H1 (cell line): ENCODE data around the gene SP4. TPM values are rescaled to one million over a fixed set of nuclear protein-coding genes. Genes with fewer than 3 reads are reported as not detected.

Source experiments
- CTCF ChIA-PET: fragments of 300-600 bp; sonication (Branson Sonifier 250); formaldehyde crosslinking; loops from one replicate; lab custom pipeline; 2021; ENCODE audit not compliant: partially characterized antibody; lab: Charles Lee
- POLR2A ChIA-PET: fragments of 300-600 bp; sonication (Branson Sonifier 250); formaldehyde crosslinking; loops from one replicate; lab custom pipeline; 2021; ENCODE audit warnings: inconsistent platforms; ENCODE audit not compliant: partially characterized antibody; lab: Charles Lee
- DNase-seq, 2 experiments: peaks; one replicate each; pipeline versions ENCODE4 v3.0.0 to v3.0.0-alpha.2; 2010 to 2022; ENCODE audit warnings: low spot score in 2 of 2, low read depth in 1 of 2, mixed read lengths in 1 of 2
- FAIRE-seq: peaks from 2 replicates; lab custom pipeline; 2011; peaks lifted over from hg19 to GRCh38; lab: Jason Lieb, UNC
- H2AFZ ChIP-seq: 2 replicates; pipeline ENCODE4 v1.8.1; 2012; ENCODE audit warnings: low read length, inconsistent platforms
- H2AK5ac ChIP-seq: 2 replicates; pipeline ENCODE4 v1.6.1; 2013; ENCODE audit warnings: low read depth, low read length
- H2BK120ac ChIP-seq: replicated peaks from 2 replicates; pipeline ENCODE3; 2013; ENCODE audit warnings: low read depth, low read length, inconsistent platforms
- H2BK12ac ChIP-seq: 2 replicates; pipeline ENCODE4 v1.6.1; 2013; ENCODE audit warnings: low read depth, low read length
- H2BK15ac ChIP-seq: 2 replicates; pipeline ENCODE4 v1.6.1; 2013; ENCODE audit warnings: low read length
- H2BK20ac ChIP-seq: 2 replicates; pipeline ENCODE4 v1.6.1; 2013; ENCODE audit warnings: low read length
- H2BK5ac ChIP-seq: 2 replicates; pipeline ENCODE4 v1.6.1; 2013; ENCODE audit warnings: low read depth, low read length
- H3K14ac ChIP-seq: 2 replicates; pipeline ENCODE4 v1.6.1; 2013; ENCODE audit warnings: inconsistent platforms; ENCODE audit not compliant: insufficient read length
- H3K18ac ChIP-seq: 2 replicates; pipeline ENCODE4 v1.6.1; 2013; ENCODE audit warnings: low read length; ENCODE audit errors: extremely low read depth
- H3K23ac ChIP-seq: 2 replicates; pipeline ENCODE4 v1.6.1; 2013; ENCODE audit warnings: inconsistent platforms; ENCODE audit not compliant: insufficient read length
- H3K23me2 ChIP-seq: 2 replicates; pipeline ENCODE4 v1.6.1; 2013; ENCODE audit warnings: low read depth, low read length
- H3K27ac ChIP-seq: 2 replicates; pipeline ENCODE4 v1.6.1; 2011; ENCODE audit warnings: low read depth, low read length, inconsistent platforms
- H3K27me3 ChIP-seq, 4 experiments: replicated peaks in 1 of 4; 1 replicate in 1 of 4; 2 replicates in 3 of 4; pipeline versions ENCODE4 v1.6.1 to v1.8.1; 2011 to 2013; ENCODE audit warnings: low read length in 3 of 4, mild to moderate bottlenecking in 3 of 4, inconsistent platforms in 2 of 4, mixed read lengths in 2 of 4, moderate library complexity in 1 of 4; ENCODE audit not compliant: control insufficient read depth in 3 of 4, insufficient read depth in 3 of 4; ENCODE audit errors: extremely low read depth in 1 of 4
- H3K36me3 ChIP-seq, 4 experiments: 2 replicates each; pipeline versions ENCODE4 v1.6.1 to v1.8.1; 2011 to 2013; ENCODE audit warnings: mild to moderate bottlenecking in 4 of 4, low read length in 3 of 4, moderate library complexity in 2 of 4, control low read depth in 1 of 4, inconsistent platforms in 1 of 4; ENCODE audit not compliant: insufficient read depth in 4 of 4, control insufficient read depth in 2 of 4
- H3K4ac ChIP-seq: replicated peaks from 2 replicates; pipeline ENCODE3; 2013; ENCODE audit warnings: low read length, low read depth, mixed read lengths, inconsistent platforms; ENCODE audit not compliant: insufficient read length
- H3K4me1 ChIP-seq, 4 experiments: replicated peaks in 1 of 4; 1 replicate in 1 of 4; 2 replicates in 3 of 4; pipeline versions ENCODE4 v1.6.1 to v1.8.1; 2011 to 2013; ENCODE audit warnings: low read length in 3 of 4, inconsistent platforms in 2 of 4, mixed read lengths in 1 of 4; ENCODE audit not compliant: insufficient read depth in 4 of 4, control insufficient read depth in 3 of 4
- H3K4me2 ChIP-seq, 2 experiments: 2 replicates each; pipeline versions ENCODE4 v1.6.1 to v1.8.1; 2011 to 2013; ENCODE audit warnings: low read depth in 2 of 2, low read length in 2 of 2, control low read depth in 1 of 2, inconsistent platforms in 1 of 2, mild to moderate bottlenecking in 1 of 2; ENCODE audit not compliant: insufficient read depth in 1 of 2
- H3K4me3 ChIP-seq, 4 experiments: fragments of 200-600, 300-600 bp in 1 of 4; sonication (generic), shearing (Covaris generic), sonication (Bioruptor Twin) in 1 of 4; 2 replicates each; pipeline versions ENCODE4 v1.5.1 to v1.8.1; 2011 to 2016; ENCODE audit warnings: low read length in 4 of 4, low read depth in 3 of 4, control low read depth in 2 of 4, inconsistent platforms in 2 of 4, mild to moderate bottlenecking in 2 of 4, mixed read lengths in 1 of 4, moderate library complexity in 1 of 4; ENCODE audit not compliant: insufficient read depth in 2 of 4; ENCODE audit errors: extremely low read depth in 1 of 4
- H3K56ac ChIP-seq: replicated peaks from 2 replicates; pipeline ENCODE3; 2013; ENCODE audit warnings: low read depth, mild to moderate bottlenecking, mixed read lengths, low read length, inconsistent platforms; ENCODE audit not compliant: insufficient read length
- H3K79me1 ChIP-seq: 2 replicates; pipeline ENCODE4 v1.6.1; 2013; ENCODE audit warnings: low read depth, low read length, control low read depth
- H3K79me2 ChIP-seq, 2 experiments: 2 replicates each; pipeline versions ENCODE4 v1.6.1 to v1.8.1; 2012 to 2013; ENCODE audit warnings: low read length in 2 of 2, mild to moderate bottlenecking in 2 of 2, inconsistent platforms in 1 of 2; ENCODE audit not compliant: insufficient read depth in 2 of 2, control insufficient read depth in 1 of 2
- H3K9ac ChIP-seq, 4 experiments: replicated peaks in 1 of 4; 1 replicate in 1 of 4; 2 replicates in 3 of 4; pipeline versions ENCODE4 v1.6.1 to v1.8.1; 2011 to 2013; ENCODE audit warnings: low read depth in 3 of 4, low read length in 3 of 4, control low read depth in 2 of 4, mild to moderate bottlenecking in 2 of 4, moderate library complexity in 2 of 4, inconsistent platforms in 1 of 4; ENCODE audit errors: extremely low read depth in 1 of 4
- H3K9me3 ChIP-seq, 2 experiments: 2 replicates each; pipeline versions ENCODE4 v1.6.1 to v1.8.1; 2012 to 2013; ENCODE audit warnings: mild to moderate bottlenecking in 2 of 2, moderate library complexity in 2 of 2, control low read depth in 1 of 2, inconsistent platforms in 1 of 2, low read depth in 1 of 2, low read length in 1 of 2, mixed read lengths in 1 of 2; ENCODE audit not compliant: insufficient read depth in 2 of 2
- H4K20me1 ChIP-seq, 2 experiments: replicated peaks in 1 of 2; 2 replicates each; pipeline versions ENCODE3 to v1.8.1; 2011 to 2013; ENCODE audit warnings: inconsistent platforms in 2 of 2, low read length in 2 of 2, mild to moderate bottlenecking in 1 of 2; ENCODE audit not compliant: insufficient read depth in 2 of 2, control insufficient read depth in 1 of 2
- H4K5ac ChIP-seq: 2 replicates; pipeline ENCODE4 v1.6.1; 2013; ENCODE audit warnings: low read length, low read depth, mixed read lengths, inconsistent platforms; ENCODE audit not compliant: insufficient read length
- H4K8ac ChIP-seq: 2 replicates; pipeline ENCODE4 v1.8.0; 2013; ENCODE audit warnings: mild to moderate bottlenecking, moderate library complexity, low read length, inconsistent platforms; ENCODE audit not compliant: insufficient read depth; ENCODE audit errors: extremely low read depth
- H4K91ac ChIP-seq: replicated peaks from 2 replicates; pipeline ENCODE3; 2013; ENCODE audit warnings: low read length, mixed read lengths, inconsistent platforms; ENCODE audit not compliant: insufficient read length
- EP300 ChIP-seq, 2 experiments: IDR thresholded peaks; 1 replicate in 1 of 2; 2 replicates in 1 of 2; pipeline ENCODE4 v1.6.1; 2011 to 2012; ENCODE audit warnings: low read depth in 2 of 2, low read length in 2 of 2, mild to moderate bottlenecking in 2 of 2, borderline replicate concordance in 1 of 2, inconsistent platforms in 1 of 2, moderate library complexity in 1 of 2
- FOSL1 ChIP-seq: IDR thresholded peaks from 2 replicates; pipeline ENCODE4 v1.6.1; 2011; ENCODE audit warnings: mild to moderate bottlenecking, low read depth, low read length, moderate library complexity; ENCODE audit not compliant: insufficient read depth
- GTF2F1 ChIP-seq: IDR thresholded peaks from 2 replicates; pipeline ENCODE4 v1.6.1; 2012; ENCODE audit warnings: low read depth, low read length, improper control_type of control experiment, borderline replicate concordance
- JUN ChIP-seq: IDR thresholded peaks from 2 replicates; pipeline ENCODE4 v1.6.1; 2011; ENCODE audit warnings: low read depth, mild to moderate bottlenecking, improper control_type of control experiment, low read length
- MAFK ChIP-seq: IDR thresholded peaks from 2 replicates; pipeline ENCODE4 v1.6.1; 2012; ENCODE audit warnings: low read depth, mild to moderate bottlenecking, improper control_type of control experiment, low read length
- SIX5 ChIP-seq: IDR thresholded peaks from 2 replicates; pipeline ENCODE4 v1.6.1; 2011; ENCODE audit warnings: mild to moderate bottlenecking, low read depth, low read length
- SUZ12 ChIP-seq: fragments of 200-600 bp; sonication (generic); IDR thresholded peaks from 2 replicates; pipeline ENCODE4 v1.6.1; 2012; ENCODE audit warnings: mild to moderate bottlenecking, inconsistent platforms, low read length, moderate library complexity, mixed read lengths
- WGBS, 2 experiments: shearing (Covaris generic) in 1 of 2; methylation state at CpG; one replicate each; pipeline versions ENCODE4 v1.1.6 to v1.1.7; 2013 to 2015; ENCODE audit warnings: low lambda C conversion rate in 2 of 2, mixed read lengths in 2 of 2, inconsistent platforms in 1 of 2, low coverage in 1 of 2, missing lambda C conversion rate in 1 of 2; ENCODE audit not compliant: insufficient replicate concordance in 2 of 2, insufficient coverage in 1 of 2, insufficient read length in 1 of 2; ENCODE audit errors: extremely low coverage in 1 of 2, missing lambda C conversion rate in 1 of 2; 5-methylcytosine and 5-hydroxymethylcytosine counted together
- polyA plus RNA-seq, 7 experiments: library from polyadenylated mRNA; depleted of rRNA in 3 of 7; stranded (reverse) in 5 of 7; unstranded in 2 of 7; fragments of >200 nt in 5 of 7; fragments of 200-250 nt in 2 of 7; gene quantifications; 1 replicate in 5 of 7; 2 replicates in 1 of 7; 4 replicates in 1 of 7; pipeline versions ENCODE4 v1.2.1 to v1.2.3, GENCODE V29; 2011 to 2013; ENCODE audit warnings: missing spikeins in 2 of 7, mixed read lengths in 2 of 7
- total RNA-seq: library from RNA; stranded (reverse); fragmentation: NEBNext Ultra II Directional; extraction: Animal tissue kit (Norgen Biotek cat#: 25700); gene quantifications from 2 replicates; pipeline ENCODE4 v1.2.1, GENCODE V29; 2021
- TF ChIP-seq, protein P1 (sequence below): IDR thresholded peaks from 2 replicates; pipeline ENCODE4 v1.6.1; 2011; ENCODE audit warnings: low read depth, mild to moderate bottlenecking, low read length; ENCODE audit not compliant: insufficient read depth
- TF ChIP-seq, protein P2 (sequence below): IDR thresholded peaks from 2 replicates; pipeline ENCODE4 v1.6.1; 2012; ENCODE audit warnings: inconsistent platforms

Gene SP4
- total and polyA plus RNA-seq, 2 of the 8 experiments (the other 6 are each of a cell fraction or from before 2014, with no cell fraction given) = 10.0 to 24.0 TPM

DNA sequence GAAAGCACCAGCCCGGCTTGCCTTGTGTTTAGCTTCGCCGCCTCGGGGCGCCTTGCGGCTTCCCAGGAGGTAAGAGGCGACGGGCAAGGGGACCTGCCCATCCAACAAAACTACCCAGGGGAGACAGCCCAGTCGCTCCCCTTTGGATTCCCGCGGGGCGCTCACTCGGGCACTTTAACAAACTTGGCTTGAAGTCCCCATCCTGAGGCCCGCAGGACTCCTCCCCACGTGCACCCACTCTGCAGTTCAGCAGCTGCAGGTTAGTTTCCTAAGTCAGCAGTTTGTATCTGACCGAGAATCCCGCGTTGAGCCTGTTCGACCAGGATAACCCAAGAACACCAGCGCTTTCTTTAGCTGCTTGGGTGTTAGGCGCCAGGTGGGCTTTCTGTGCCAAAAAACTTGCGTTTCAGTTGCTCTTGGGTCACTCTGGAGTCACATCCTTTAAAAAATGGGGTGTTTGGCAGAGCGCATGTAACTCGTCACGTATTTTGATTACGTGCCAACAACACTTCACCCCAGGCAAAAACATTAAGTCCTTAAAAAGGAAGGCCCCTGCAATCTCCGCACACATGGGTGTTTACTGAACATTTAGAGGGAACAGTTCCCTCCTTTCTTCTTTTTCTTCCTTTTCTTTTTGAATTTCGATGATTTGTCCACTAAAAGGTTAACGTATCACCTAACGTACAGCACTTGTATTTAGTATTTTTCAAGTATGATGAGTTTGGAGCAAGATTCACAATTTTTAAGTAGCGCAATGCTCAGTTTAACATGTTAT is 115.8 kb downstream of the SP4 start:
- FAIRE-seq (no peak), DNase-seq (no peak)
- Histone ChIP-seq H3K4ac (no peak overlapping the region), H3K4me2 (peak overlapping the region; percentile 82 to 92), H3K14ac (no peak overlapping the region), H3K27ac (no peak overlapping the region), H4K91ac (no peak overlapping the region), H3K56ac (peak overlapping the region; percentile 19), H3K4me1 (peaks cover 0 to 13% (median 9%) of the 10 kb centered on the region in 4 experiments; a peak in 5 of 7 replicates), H2BK12ac (0 out of 2 replicates have a peak overlapping the region, but pooled peaks have one; percentile 11), H3K9me3 (no peaks in the 10 kb centered on the region), H3K23ac (no peak overlapping the region), H3K18ac (peak overlapping the region; percentile 84), H4K8ac (peak overlapping the region; percentile 66; the same call in 1 of the 2 replicates), H3K9ac (peak overlapping the region in 3 of 4 experiments; percentile 16 to 60 (median 18); a peak in 4 of 7 replicates), H3K79me2 (no peaks in the 10 kb centered on the region), H3K36me3 (peaks cover 0 to 5% (median 0%) of the 10 kb centered on the region in 4 experiments; a peak in 2 of 8 replicates), H3K79me1 (no peaks in the 10 kb centered on the region), H2BK20ac (no peak overlapping the region), H3K27me3 (peaks cover 0 to 18% (median 7%) of the 10 kb centered on the region in 4 experiments; a peak in 6 of 7 replicates), H3K4me3 (peak overlapping the region; percentile 47 to 66 (median 60)), H2BK120ac (no peak overlapping the region), H2AFZ (peak overlapping the region; percentile 56; the same call in 1 of the 2 replicates), H2AK5ac (no peak overlapping the region), H3K23me2 (peaks cover 13% of the 10 kb centered on the region; the same call in 1 of the 2 replicates), H4K20me1 (no peaks in the 10 kb centered on the region), H4K5ac (no peak overlapping the region), H2BK15ac (no peak overlapping the region), H2BK5ac (no peak overlapping the region)
- ChIA-PET CTCF (interaction anchor here (1.2 to 1.5 kb wide), 2 partner anchors 42 to 224 kb away, joined by 4 to 5 read pairs; no protein-coding TSS in a partner anchor), POLR2A (interaction anchor here (0.9 to 1.7 kb wide), 3 partner anchors 8 to 116 kb away, joined by 3 to 6 read pairs (median 3); partner anchors contain the start of gene SP4)
- WGBS, 2 experiments = 9% methylated on average over 31 of the region's 31 CpGs; no CpG with 5 or more reads in 1 of the 2 experiments
- no peak for TF ChIP-seq EP300 (IDR thresholded peaks at IDR 0.05; ENCODE audit: borderline replicate concordance in 1 of 2, low read depth in 2 of 2, low read length in 2 of 2)
- TF ChIP-seq FOSL1 = no peak
- TF ChIP-seq MAFK = 0 out of 2 replicates have a peak, but pooled peaks have one; percentile 9
- TF ChIP-seq, protein P1, sequence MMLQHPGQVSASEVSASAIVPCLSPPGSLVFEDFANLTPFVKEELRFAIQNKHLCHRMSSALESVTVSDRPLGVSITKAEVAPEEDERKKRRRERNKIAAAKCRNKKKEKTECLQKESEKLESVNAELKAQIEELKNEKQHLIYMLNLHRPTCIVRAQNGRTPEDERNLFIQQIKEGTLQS = no peak
- TF ChIP-seq, protein P2, sequence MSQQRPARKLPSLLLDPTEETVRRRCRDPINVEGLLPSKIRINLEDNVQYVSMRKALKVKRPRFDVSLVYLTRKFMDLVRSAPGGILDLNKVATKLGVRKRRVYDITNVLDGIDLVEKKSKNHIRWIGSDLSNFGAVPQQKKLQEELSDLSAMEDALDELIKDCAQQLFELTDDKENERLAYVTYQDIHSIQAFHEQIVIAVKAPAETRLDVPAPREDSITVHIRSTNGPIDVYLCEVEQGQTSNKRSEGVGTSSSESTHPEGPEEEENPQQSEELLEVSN = peak; percentile 48; the same call in 1 of the 2 replicates
- TF ChIP-seq SIX5 = no peak
- TF ChIP-seq SUZ12 = 0 out of 2 replicates have a peak, but pooled peaks have one; percentile 8
- TF ChIP-seq JUN = no peak
- TF ChIP-seq GTF2F1 = no peak
